GM21786 (cell line): ENCODE data around the gene FBL.
A peak's percentile ranks its signal among the peaks of the same experiment; 100 is the strongest.
"Not testable (repeated sequence)": the region's sequence is repeated elsewhere in the genome, so short reads cannot be mapped to it uniquely, and the experiment has no call there.

Experiments used
- ATAC-seq: cut with Tn5 transposase; IDR thresholded peaks from one replicate; pipeline ENCODE4 v1.9.1; 2021; ENCODE audit not compliant: unreplicated experiment

Gene FBL

DNA sequence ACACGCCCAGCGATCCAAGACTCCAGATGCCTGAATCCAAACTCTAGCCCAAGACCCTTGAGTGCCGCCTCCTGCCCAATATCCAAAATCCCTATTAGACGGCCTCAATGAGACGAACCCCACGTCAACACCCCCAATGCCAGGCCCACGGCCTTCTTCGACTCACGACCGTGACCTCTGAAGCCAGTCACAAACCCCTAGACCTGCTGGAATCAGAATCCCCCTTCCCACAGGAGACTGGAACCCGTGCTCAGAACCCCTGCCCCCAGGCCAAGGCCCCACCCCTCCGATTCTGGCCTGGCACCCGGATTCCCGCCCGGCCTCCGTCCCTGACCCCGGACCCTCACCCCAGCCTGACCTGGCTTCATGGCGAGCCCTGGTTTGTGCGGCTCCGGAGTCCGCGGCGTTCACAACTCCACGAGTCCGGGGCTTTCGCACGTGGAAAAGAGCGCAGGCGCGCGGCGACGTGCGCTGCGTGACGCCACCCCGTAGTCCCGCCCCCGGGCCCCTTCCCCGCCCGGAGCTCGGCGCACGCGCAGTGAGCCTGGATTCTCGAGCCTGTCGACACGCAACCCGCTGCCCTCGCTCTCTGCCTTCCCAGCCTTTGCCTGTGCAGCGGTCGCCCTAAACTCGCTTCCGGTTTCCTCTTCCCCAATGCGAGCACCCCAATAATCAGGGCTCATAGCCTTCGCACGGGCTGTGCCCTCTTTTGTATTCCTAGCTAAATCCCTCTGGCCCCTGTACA is at the start of gene FBL:
FBL (minus strand) TSS at position 447 of the 745 bp plus-strand sequence; CDS start at position 368, 79 bp downstream.
- ATAC-seq = peak; percentile 74

DNA sequence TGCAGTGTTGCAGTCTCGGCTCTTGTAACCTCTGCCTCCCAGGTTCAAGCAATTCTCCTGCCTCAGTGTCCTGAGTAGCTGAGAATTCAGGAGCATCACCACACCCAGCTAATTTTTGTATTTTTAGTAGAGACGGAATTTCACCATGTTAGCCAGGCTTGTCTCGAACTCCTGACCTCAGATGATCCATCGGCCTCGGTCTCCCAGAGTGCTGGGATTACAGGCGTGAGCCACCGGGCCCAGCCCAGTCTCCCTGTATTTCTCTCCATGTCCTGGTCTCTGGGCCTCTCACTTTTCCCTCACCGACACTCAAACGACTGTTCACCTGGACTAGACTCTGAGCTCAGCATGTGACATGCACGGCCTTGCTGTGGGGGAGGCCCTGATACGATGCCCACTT is 48.9 kb upstream of the FBL start:
- ATAC-seq = not testable (repeated sequence)

DNA sequence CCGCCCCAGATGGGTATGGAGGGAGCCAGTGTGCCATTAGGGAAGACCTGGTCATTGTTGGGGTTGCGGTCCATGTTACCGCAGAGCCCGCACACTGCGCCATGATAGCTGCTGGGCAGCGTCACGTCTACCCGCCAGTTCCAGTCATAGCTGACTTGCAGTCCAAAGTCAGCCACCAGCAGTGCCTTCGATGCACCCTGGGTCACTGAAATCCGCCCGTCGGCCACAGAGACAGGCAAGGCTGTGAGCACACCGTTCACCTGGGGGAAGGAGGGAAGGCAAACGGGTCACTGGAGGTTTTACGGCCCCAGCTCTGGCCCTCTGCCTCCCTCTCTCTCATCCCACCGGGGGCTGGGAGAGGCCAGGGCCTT is 48.0 kb upstream of the FBL start:
- ATAC-seq = not testable (repeated sequence)

DNA sequence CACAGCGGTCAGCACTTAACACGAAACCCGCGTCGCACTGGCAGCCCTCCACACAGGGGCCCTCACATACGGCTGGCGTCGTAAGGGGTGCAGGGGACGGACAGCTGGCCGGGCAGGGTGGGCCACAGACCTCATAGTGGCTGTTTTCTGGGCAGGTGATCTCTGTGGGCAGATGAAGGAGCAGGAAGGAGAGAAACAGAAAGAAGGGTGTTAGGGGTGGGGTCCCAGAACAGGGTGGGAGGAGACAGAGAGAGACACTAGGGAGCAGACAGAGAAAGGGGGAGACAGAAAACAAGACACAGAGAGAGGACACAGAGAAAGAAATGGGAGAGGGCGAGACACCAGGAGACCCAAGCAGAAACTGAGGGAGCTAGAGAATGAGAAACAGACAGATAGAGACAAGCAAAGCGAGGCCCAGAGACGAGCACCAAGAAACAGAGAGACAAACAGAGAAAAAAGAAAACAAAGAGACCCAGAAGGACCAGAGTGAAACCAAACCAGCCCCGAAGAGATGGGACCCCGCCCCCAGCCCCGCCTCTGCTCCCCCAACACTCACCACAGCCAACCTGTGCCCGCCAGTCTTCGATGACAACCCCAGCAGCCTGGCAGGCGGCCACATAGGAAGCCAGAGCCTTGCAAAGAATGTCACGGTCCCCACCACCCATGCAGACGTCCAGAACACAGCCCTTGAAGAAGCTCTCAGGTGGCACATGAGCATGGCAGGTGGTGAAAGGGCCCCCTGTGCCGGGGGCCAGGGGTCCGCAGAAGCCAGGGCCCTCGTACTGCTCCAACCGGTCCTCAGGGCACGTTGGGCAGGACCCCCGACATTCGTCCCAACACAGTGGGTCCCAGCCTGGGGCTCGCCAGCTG is 47.4 kb upstream of the FBL start:
- not testable (repeated sequence) for ATAC-seq

DNA sequence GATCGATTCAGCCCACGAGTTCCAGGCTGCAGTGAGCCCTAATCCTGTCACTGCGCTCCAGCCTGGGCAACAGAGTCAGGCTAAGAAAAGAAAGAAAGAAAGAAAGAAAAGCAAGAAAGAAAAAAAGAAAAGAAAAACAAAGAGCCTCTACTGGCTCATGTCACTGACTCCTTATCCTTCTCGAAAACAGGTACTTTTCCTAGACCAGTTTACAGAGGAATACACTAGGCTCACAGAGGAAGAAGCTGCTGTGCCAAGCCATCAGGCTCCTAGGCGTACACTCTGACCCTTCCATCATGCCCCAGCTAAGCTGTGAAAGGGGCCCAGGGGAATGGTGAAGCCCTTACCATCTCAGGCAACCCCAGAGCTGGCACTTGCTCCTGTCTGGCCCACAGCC is 46.3 kb upstream of the FBL start:
- ATAC-seq = not testable (repeated sequence)

DNA sequence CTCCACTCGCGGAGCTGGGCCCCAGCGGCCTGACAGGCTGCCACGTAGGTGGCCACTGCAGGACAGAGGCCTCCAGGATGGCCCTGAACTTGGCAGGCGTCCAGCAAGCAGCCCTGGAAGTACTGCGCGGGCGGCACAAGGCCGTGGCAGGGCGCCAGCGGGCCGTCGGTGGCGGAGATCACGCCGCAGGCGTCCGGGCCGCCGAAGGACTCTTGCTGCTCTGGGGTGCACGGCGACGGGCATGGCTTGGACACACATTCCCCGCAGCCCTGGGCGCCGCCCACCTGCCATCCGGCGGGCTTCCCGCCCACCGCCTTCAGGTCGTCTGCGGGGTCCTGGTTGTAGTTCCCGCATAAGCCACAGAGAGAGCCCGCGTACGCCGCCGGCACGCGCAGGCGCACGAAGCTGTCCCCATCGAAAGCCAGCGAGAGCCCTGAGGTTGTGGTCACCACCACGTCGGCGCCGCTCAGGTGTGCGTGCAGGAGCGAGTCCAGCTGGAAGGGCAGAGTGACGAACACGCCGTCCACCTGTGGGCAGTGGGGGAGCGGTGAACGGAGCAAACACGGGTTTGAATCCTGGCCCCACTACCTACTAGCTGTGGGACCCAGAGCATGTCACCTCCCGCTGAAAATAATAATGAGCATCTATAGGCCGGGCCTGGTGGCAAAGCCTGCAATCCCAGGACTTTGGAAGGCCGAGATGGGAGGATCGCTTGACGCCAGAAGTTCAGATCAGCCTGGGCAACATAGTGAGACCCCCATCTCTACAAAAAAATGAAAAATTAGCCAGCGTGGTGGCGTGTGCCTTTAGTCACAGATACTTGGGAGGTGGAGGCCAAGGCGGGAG is 45.7 kb upstream of the FBL start:
- not testable (repeated sequence) for ATAC-seq

DNA sequence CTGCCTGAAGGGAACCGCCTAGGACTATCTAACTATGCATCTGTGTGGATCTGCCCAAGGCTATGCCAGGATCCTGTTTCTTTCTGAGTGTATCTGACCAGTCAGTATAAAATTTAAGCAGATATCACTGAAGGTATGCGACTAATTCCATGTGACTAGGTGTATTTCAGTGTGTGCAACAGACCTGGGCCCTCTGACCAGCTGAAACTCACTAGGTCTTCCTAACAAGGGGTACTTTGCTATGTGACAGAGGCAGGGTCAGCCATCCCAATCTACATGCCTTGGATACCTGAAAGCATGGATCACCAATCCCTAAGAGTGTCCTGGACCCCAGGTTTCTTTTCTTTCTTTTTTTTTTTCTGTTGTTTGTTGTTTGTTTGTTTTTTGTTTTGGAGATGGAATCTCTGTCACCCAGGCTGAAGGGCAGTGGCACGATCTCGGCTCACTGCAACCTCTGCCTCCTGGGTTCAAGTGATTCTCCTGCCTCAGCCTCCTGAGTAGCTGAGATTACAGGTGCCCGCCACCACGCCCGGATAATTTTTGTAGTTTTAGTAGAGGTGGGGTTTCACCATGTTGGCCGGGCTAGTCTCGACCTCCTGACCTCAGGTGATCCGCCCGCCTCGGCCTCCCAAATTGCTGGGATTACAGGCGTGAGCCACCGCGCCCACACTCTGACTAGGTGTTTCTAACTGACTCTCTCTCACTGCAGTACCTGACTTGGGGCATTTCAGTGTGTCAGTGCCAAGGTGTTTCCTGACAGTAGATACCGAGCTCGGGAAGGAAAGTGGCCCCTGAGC is 44.8 kb upstream of the FBL start:
- no peak for ATAC-seq

DNA sequence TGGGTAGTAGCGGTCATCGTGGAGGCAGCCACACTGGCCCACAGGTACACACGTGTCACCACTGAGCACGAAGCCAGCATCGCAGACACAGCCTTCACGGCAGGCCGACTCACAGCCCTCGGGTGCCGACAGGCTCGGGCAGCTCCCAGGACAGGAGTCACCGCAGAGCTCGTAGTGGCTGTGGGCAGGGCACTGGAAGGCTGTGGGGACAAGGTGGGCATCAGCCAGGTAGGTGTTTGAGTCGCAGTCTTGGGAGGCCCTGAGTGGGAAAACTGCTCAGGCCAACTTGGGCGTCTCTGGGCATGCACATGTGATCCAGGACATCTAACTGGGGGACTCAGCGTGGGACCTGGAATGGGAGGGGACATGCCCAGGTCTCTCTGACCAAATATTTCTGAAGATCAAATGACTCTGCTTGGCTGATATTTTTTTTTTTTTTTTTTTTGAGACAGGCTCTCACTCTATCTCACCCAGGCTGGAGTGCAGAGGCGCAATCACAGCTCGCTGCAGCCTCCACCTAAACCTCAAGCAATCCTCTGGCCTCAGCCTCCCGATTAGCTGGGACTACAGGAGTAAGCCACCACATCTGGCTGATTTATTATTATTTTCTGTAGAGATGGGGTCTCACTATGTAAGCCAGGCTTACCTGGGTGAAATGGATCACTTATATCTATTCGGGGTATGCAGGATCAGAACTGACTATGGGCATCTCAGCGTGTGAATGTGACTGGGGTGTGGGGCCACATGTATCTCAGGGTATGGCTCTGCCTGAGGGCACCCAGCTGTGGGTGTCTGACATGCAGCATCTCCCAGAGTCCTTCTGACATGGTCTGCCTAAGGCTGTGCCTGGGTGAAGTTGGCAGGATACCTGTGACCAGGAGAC is 43.9 kb upstream of the FBL start:
- ATAC-seq = not testable (repeated sequence)

DNA sequence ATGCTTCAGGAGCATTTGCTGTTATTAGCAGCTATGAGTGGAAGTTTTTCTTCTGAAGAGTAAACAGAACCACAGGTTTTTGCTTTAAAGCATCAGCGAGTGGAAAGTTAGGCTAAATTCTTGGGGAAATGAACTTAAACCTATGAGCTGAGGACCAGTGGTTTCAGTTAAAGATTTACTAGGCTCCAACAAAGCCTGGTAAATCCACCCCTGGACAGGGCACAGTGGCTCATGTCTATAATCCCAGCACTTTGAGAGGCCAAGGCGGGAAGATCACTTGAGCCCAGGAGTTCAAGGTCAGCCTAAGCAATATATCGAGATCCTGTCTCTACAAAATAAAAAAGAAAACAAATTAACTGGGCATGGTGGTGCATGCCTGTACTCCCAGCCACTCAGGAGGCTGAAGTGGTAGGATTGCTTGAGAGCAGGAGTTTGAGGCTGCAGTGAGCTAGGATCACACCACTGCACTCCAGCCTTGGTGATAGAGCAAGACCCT is 41.3 kb upstream of the FBL start:
- not testable (repeated sequence) for ATAC-seq

DNA sequence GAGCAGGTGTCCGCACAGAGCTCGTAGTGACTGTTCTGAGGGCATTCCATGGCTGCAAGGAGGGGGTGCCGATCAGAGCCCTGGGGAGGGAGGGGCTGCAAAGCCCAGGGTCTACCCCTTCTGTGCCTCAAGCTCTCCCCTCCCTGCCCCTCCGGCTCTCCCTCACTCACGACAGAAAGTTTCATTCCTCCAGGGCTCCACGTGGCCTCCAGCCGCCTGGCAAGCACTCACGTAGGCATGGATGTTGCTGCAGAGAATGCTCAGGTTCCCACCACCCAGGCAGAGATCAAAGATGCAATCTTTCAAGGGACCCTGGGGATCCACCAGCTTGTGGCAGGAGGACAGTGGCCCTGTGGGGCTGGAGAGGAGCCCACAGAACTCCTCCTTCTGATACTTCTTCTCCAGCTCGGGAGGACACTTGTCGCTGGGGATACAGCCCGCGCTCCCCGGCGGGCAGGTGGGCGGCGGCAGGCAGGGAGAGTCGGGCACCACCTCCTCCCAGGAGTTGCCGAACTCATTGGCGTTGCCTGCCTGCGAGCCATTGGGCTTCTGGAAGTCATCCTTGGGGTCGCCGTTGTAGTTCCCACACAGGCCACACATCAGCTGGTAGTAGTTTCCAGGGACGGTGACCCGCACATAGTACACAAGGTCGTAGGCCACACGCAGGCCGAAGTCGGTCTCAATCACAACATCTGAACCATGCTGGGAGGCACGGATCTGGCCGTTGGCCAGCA is 39.8 kb upstream of the FBL start:
- not testable (repeated sequence) for ATAC-seq

DNA sequence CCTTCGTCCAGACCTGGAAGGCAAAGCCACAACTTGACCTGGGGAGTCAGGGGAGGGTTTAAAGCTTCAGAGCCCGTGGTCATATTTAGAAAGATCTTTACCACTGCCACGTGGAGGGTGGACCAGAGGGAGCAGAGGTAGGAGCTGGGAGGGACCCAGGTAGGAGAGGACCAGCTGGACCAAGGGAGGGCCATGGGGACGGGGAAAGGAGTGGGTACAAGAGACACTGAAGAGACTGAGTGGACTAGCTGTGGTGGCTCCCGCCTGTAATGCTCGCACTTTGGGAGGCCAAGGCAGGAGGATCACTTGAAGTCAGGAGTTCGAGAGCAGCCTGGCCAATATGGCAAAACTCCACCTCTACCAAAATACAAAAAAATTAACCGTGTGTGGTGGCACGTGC is 38.5 kb upstream of the FBL start:
- ATAC-seq = not testable (repeated sequence)

DNA sequence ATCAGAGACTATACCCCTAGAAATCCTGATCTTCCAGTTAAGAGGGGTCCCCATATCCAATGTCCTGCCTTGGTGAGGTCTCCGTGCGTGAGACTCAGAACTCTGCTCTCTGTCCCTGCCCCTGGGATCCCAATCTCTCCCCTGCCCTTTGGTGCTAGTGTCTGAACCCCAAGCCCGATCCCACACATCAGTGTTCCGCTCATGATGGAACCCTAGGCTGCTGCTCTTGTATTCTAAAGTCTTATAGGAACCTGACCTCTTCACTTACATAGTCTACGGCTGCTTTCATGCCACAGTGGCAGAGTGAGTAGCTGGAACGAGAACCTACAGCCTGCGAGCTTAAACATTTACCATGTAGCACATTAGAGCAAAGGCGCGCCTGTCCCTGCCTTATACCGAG is 36.5 kb upstream of the FBL start:
- ATAC-seq = not testable (repeated sequence)

DNA sequence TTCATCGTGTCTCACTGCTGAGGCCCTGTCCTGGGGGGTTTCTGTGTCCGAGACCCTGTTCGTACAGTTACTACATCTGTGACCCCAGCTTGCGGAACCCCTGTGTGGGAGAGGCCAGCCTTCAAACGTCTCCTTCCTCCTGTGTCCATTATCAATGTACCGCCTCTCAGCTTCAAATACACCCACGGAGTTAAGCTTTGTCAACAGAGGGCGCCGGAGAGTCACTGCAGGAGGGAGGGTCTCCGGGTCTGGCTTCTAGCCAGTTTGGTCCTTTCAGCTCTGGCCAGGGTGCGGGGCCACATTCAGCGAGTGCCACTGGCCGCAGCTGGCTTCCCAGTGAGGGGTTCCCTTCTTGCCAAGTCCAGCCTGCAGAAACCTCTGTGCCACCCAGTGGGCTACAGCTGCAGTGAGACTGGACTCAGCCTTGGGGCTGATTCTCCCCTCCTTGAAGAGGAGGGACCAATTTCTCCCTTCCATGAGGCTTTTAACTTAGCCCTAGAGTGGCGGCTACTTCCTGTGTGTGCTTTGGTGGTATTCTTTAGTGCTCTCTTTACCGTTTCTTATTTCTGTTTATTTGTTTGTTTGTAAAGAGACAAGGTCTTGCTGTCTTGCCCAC is 35.4 kb upstream of the FBL start:
- not testable (repeated sequence) for ATAC-seq

DNA sequence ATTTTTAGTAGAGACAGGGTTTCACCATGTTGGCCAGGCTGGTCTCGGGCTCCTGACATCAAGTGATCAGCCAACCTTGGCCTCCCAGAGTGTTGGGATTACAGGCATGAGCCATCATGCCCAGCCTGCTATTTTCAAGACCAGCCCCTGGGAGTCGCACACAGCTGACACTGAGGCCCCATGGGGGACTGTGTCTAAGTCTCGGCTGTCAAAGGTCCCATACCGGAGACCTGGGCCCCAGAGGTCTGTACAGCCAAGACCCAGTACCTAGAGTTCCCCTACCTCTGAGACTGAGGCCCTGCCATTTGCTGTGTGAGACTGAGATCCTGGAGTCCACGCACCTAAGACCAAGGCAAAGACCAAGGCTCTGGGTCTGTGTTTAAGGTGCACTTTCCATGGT is 34.1 kb upstream of the FBL start:
- ATAC-seq = not testable (repeated sequence)

DNA sequence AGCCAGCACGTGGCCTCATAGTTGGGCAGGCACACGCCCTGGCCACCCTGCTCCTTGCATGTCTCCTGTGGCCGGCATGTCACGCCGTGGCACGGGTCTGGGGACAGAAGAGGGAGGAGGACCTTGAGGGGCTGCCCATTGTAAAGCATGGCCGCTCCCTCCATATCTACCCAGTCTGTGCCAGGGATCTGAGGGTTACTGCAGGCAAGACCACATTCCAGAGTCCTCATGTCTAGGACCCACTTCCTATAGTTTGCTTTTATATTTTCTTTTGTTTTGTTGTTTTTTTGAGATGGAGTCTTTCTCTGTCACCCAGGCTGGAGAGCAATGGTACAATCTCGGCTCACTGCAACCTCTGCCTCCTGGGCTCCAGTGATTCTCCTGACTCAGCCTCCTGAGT is 33.6 kb upstream of the FBL start:
- not testable (repeated sequence) for ATAC-seq

DNA sequence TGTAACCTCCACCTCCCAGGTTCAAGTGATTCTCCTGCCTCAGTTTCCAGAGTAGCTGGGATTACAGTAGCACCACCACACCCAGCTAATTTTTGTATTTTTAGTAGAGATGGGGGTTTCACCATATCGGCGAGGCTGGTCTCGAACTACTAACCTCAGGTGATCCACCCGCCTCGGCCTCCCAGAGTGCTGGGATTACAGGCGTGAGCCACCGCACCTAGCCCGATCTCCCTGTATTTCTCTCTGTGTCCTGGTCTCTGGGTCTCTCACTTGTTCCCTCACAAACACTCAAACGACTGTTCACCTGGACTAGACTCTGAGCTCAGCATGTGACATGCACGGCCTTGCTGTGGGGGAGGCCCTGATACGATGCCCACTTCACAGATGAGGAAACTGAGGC is 32.7 kb upstream of the FBL start:
- ATAC-seq = not testable (repeated sequence)

DNA sequence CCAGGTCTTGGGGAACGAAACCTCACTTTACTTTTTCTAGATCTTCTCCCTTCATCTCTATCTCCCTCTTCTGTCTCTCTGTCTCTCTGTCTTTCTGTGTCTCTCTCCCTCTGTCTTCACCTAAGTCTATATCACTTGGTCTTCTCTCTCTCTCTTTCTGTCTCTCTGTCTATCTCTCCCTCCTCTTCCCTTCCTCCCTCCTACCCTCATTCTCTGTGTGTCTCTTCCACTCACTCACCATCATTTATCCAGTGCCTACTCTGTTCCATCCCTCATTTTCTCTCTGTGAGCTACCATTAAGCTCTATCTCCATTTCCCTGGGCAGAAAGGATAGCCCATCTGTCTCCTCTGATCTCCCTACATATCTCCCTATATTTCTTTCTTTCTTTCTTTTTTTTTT is 32.2 kb upstream of the FBL start:
- no peak for ATAC-seq

DNA sequence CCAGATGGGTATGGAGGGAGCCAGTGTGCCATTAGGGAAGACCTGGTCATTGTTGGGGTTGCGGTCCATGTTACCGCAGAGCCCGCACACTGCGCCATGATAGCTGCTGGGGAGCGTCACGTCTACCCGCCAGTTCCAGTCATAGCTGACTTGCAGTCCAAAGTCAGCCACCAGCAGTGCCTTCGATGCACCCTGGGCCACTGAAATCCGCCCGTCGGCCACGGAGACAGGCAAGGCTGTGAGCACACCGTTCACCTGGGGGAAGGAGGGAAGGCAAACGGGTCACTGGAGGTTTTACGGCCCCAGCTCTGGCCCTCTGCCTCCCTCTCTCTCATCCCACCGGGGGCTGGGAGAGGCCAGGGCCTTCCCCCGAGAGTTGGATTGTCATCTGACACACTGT is 31.8 kb upstream of the FBL start:
- not testable (repeated sequence) for ATAC-seq
